GM18520 (cell line): Measurements from ENCODE around the gene EML6.

Experiments used
- ATAC-seq: cut with Tn5 transposase; IDR thresholded peaks from one replicate; pipeline ENCODE4 v1.9.1; 2021; ENCODE audit not compliant: unreplicated experiment

The EML6 gene

GRCh38 chr2:54936766-54937165 lies 213.3 kb downstream of the EML6 start:
- no peak for ATAC-seq

- no peak for ATAC-seq
Observed at GRCh38 chr2:54939446-54940118, 216.1 kb downstream of the EML6 start.

GRCh38 chr2:54940723-54941122 lies 217.3 kb downstream of the EML6 start:
- ATAC-seq = no peak

- no peak for ATAC-seq
Observed at GRCh38 chr2:54941248-54941984, 218.0 kb downstream of the EML6 start.

- ATAC-seq = no peak
Observed at GRCh38 chr2:54942373-54942772, 218.9 kb downstream of the EML6 start.

GRCh38 chr2:54944724-54945326 lies 221.4 kb downstream of the EML6 start:
- no peak for ATAC-seq

GRCh38 chr2:54945391-54946219 lies 222.1 kb downstream of the EML6 start:
- peak; percentile 64 for ATAC-seq

GRCh38 chr2:54946220-54946805 lies 222.9 kb downstream of the EML6 start:
- ATAC-seq = no peak

- ATAC-seq = no peak
Observed at GRCh38 chr2:54947136-54947535, 223.7 kb downstream of the EML6 start.

GRCh38 chr2:54947646-54948045 lies 224.2 kb downstream of the EML6 start:
- ATAC-seq = no peak

GRCh38 chr2:54948120-54948519 lies 224.7 kb downstream of the EML6 start:
- ATAC-seq = no peak

- no peak for ATAC-seq
Observed at GRCh38 chr2:54949431-54949830, 226.0 kb downstream of the EML6 start.

- ATAC-seq = no peak
Observed at GRCh38 chr2:54950811-54951210, 227.3 kb downstream of the EML6 start.

- no peak for ATAC-seq
Observed at GRCh38 chr2:54952425-54952824, 229.0 kb downstream of the EML6 start.

- ATAC-seq = no peak
Observed at GRCh38 chr2:54952978-54953456, 229.6 kb downstream of the EML6 start.

GRCh38 chr2:54954158-54954557 lies 230.7 kb downstream of the EML6 start:
- no peak for ATAC-seq

- no peak for ATAC-seq
Observed at GRCh38 chr2:54954705-54955357, 231.4 kb downstream of the EML6 start.

- ATAC-seq = no peak
Observed at GRCh38 chr2:54955358-54956110, 232.1 kb downstream of the EML6 start.

- no peak for ATAC-seq
Observed at GRCh38 chr2:54956111-54956627, 232.7 kb downstream of the EML6 start.
